OCI-LY7 (cell line): ENCODE measurements around the gene C11orf52. TPM values are rescaled to one million over a fixed set of nuclear protein-coding genes. Genes with fewer than 3 reads are reported as not detected.

Experiments
- BruUV-seq: library from RNA; stranded (reverse); fragments of 400-500 nt; replicated peaks from 2 replicates; lab custom pipeline; 2021; lab: Mats Ljungman, UMichigan
- CTCF ChIA-PET: fragments of 300-600 bp; sonication (Branson Sonifier 250); formaldehyde crosslinking; loops from one replicate; lab custom pipeline; 2022; ENCODE audit warnings: antibody characterized with exemption; ENCODE audit not compliant: unreplicated experiment; lab: Charles Lee
- POLR2A ChIA-PET: fragments of 300-600 bp; sonication (Branson Sonifier 250); formaldehyde crosslinking; loops from one replicate; lab custom pipeline; 2022; ENCODE audit warnings: antibody characterized with exemption; lab: Charles Lee
- DNase-seq: peaks from one replicate; pipeline ENCODE4 v3.0.0-alpha.2; 2015; ENCODE audit warnings: low spot score
- H2AFZ ChIP-seq: fragments of 200-600 bp; sonication (generic), shearing (Covaris generic); 2 replicates; pipeline ENCODE4 v1.6.1; 2014; ENCODE audit warnings: mild to moderate bottlenecking, antibody characterized with exemption, low read length, moderate library complexity
- H3K27ac ChIP-seq: fragments of 200-600 bp; sonication (generic); 2 replicates; pipeline ENCODE4 v1.5.1; 2014; ENCODE audit warnings: mixed run types, low read depth, mild to moderate bottlenecking, moderate library complexity, low read length, inconsistent platforms; ENCODE audit not compliant: poor library complexity, severe bottlenecking
- H3K36me3 ChIP-seq: fragments of 200-600 bp; sonication (generic); 2 replicates; pipeline ENCODE4 v1.6.1; 2014; ENCODE audit warnings: mild to moderate bottlenecking, antibody characterized with exemption, low read length, moderate library complexity, mixed read lengths; ENCODE audit not compliant: insufficient read depth
- H3K4me1 ChIP-seq: fragments of 200-600 bp; sonication (generic); 2 replicates; pipeline ENCODE4 v1.5.1; 2014; ENCODE audit warnings: mild to moderate bottlenecking, low read length; ENCODE audit not compliant: insufficient read depth, poor library complexity, severe bottlenecking
- H3K4me2 ChIP-seq: fragments of 200-600 bp; sonication (generic); 2 replicates; pipeline ENCODE4 v1.6.1; 2014; ENCODE audit warnings: mild to moderate bottlenecking, low read length
- H3K4me3 ChIP-seq: fragments of 200-600 bp; sonication (generic); 2 replicates; pipeline ENCODE4 v1.5.1; 2014; ENCODE audit warnings: mild to moderate bottlenecking, low read depth, low read length; ENCODE audit not compliant: poor library complexity, severe bottlenecking
- H3K79me2 ChIP-seq: fragments of 200-600 bp; sonication (generic); 2 replicates; pipeline ENCODE4 v1.6.1; 2016; ENCODE audit warnings: low read depth, mild to moderate bottlenecking, low read length, moderate library complexity, mixed read lengths; ENCODE audit not compliant: insufficient read depth
- H3K9me2 ChIP-seq: fragments of 200-600 bp; sonication (generic); 2 replicates; pipeline ENCODE4 v1.6.1; 2016; ENCODE audit warnings: mild to moderate bottlenecking, low read length, mixed read lengths; ENCODE audit not compliant: insufficient read depth
- H3K9me3 ChIP-seq: fragments of 200-600 bp; sonication (generic); 2 replicates; pipeline ENCODE4 v1.6.1; 2014; ENCODE audit warnings: mild to moderate bottlenecking, mixed run types, low read length, mixed read lengths
- H4K20me1 ChIP-seq: fragments of 200-600 bp; sonication (generic); 2 replicates; pipeline ENCODE4 v1.6.1; 2014; ENCODE audit warnings: mild to moderate bottlenecking, antibody characterized with exemption, low read length, moderate library complexity, mixed read lengths; ENCODE audit not compliant: insufficient read depth
- EZH2phosphoT487 ChIP-seq: fragments of 200-600 bp; sonication (generic); IDR thresholded peaks from 2 replicates; pipeline ENCODE4 v1.6.1; 2018; ENCODE audit warnings: low read depth, borderline replicate concordance, mild to moderate bottlenecking, mixed run types, antibody characterized with exemption, low read length, moderate library complexity, mixed read lengths
- intact Hi-C: fragments of 100-400 bp; cut with micrococcal nuclease; formaldehyde crosslinking; loops from one replicate; pipeline ENCODE4 v1.10.0; 2022; ENCODE audit not compliant: unreplicated experiment
- total RNA-seq, 2 experiments: library from RNA; depleted of rRNA in 1 of 2; stranded (reverse); fragments of >200 nt in 1 of 2; shearing (Covaris generic) in 1 of 2; gene quantifications; 2 replicates each; pipeline ENCODE4 v1.2.3, GENCODE V29; 2014 to 2022
- TF ChIP-seq, protein P1 (sequence below): fragments of 200-600 bp; sonication (generic); conservative IDR thresholded peaks from 2 replicates; pipeline ENCODE4 v1.5.1; 2014; ENCODE audit warnings: mild to moderate bottlenecking, antibody characterized with exemption, low read length, moderate library complexity, mixed read lengths

C11orf52 gene
- total RNA-seq, 2 experiments from 2014 or later, result not detected

DNA sequence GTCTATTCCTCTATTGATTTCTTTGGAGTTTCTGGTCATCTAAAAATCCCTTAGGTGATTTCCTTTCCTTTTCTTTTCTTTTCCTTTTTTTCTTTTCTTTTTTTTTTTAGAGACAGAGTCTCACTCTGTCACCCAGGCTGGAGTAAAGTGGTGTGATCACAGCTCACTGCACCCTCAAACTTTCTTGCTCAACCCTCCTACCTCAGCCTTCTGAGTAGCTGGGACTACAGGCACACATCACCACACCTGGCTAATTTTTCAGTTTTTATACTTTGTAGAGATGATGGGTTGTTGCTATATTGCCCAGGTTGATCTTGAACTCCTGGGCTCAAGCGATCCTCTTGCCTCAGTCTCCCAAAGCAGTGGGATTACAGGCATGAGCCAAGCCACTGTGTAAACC, 1.9 kb upstream of the C11orf52 start:
- H3K4me3 ChIP-seq, result no peak overlapping the region
- H3K4me1 ChIP-seq, result no peaks in the 10 kb centered on the region
- no peak overlapping the region for H3K4me2 ChIP-seq
- H3K9me2 ChIP-seq, result no peaks in the 10 kb centered on the region
- ChIA-PET POLR2A (interaction anchor here (0.6 kb wide), 1 partner anchor 58 kb away, joined by 3 read pairs; no protein-coding TSS in a partner anchor), CTCF (interaction anchor here (0.6 kb wide), 1 partner anchor 10 kb away, joined by 3 read pairs; no protein-coding TSS in a partner anchor)
- H3K27ac ChIP-seq, result no peak overlapping the region
- intact Hi-C loops, result no loop called here
- H3K9me3 ChIP-seq, result no peaks in the 10 kb centered on the region
- no peaks in the 10 kb centered on the region for H3K36me3 ChIP-seq
- BruUV-seq, result no TSS peak
- H2AFZ ChIP-seq, result no peak overlapping the region
- H4K20me1 ChIP-seq, result no peaks in the 10 kb centered on the region
- DNase-seq, result no peak
- TF ChIP-seq EZH2phosphoT487, result no peak
- TF ChIP-seq, protein P1, sequence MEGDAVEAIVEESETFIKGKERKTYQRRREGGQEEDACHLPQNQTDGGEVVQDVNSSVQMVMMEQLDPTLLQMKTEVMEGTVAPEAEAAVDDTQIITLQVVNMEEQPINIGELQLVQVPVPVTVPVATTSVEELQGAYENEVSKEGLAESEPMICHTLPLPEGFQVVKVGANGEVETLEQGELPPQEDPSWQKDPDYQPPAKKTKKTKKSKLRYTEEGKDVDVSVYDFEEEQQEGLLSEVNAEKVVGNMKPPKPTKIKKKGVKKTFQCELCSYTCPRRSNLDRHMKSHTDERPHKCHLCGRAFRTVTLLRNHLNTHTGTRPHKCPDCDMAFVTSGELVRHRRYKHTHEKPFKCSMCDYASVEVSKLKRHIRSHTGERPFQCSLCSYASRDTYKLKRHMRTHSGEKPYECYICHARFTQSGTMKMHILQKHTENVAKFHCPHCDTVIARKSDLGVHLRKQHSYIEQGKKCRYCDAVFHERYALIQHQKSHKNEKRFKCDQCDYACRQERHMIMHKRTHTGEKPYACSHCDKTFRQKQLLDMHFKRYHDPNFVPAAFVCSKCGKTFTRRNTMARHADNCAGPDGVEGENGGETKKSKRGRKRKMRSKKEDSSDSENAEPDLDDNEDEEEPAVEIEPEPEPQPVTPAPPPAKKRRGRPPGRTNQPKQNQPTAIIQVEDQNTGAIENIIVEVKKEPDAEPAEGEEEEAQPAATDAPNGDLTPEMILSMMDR, result no peak
- H3K79me2 ChIP-seq, result no peaks in the 10 kb centered on the region

DNA sequence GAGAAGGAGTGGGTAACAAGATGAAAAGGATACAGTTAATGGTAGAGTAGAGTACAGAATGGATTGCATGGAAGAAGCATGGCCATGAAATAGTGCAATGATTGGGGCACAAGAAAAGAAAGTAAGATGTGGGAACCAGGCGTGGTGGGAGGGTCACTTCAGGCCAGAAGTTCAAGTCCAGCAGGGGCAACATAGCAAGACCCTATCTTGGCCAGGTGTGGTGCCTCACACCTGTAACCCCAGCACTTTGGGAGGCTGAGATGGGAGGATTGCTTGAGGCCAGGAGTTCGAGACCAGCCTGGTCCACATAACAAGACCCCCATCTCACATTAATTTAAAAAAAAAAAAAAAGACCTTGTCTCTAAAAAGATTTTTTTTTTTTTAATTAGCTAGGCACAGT, 1.4 kb upstream of the C11orf52 start:
- CTCF ChIA-PET, result no interaction called here
- no peak overlapping the region for H2AFZ ChIP-seq
- H3K4me3 ChIP-seq, result no peak overlapping the region
- intact Hi-C loops, result no loop called here
- H4K20me1 ChIP-seq, result no peaks in the 10 kb centered on the region
- H3K27ac ChIP-seq, result no peak overlapping the region
- no peaks in the 10 kb centered on the region for H3K79me2 ChIP-seq
- TF ChIP-seq, protein P1, result no peak
- TF ChIP-seq EZH2phosphoT487, result no peak
- H3K36me3 ChIP-seq, result no peaks in the 10 kb centered on the region
- H3K4me1 ChIP-seq, result no peaks in the 10 kb centered on the region
- no TSS peak for BruUV-seq
- no peaks in the 10 kb centered on the region for H3K9me2 ChIP-seq
- H3K9me3 ChIP-seq, result no peaks in the 10 kb centered on the region
- DNase-seq, result no peak
- no peak overlapping the region for H3K4me2 ChIP-seq
- POLR2A ChIA-PET, result interaction anchor here (0.7 to 1.9 kb wide), 3 partner anchors 9 to 46 kb away, joined by 3 to 8 read pairs (median 4); partner anchors contain the start of gene ALG9

DNA sequence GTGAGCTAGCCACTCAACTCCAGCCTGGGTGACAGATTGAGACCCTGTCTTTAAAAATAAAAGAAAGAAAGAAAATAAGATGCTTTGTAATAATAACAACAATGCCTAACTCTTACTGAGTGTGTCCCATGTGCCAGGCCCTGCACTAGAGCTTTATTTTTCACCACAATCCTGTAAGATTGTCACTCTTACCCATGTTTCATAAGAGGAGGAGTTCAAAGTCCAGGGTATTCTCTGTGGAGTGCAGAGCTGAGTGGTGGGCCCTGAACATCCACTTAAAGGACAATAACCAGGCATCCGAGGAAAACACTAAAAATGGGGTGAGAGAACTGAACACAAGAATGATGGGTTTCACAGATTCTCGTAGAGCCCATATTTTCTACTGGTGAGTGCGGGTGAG, 925 bp upstream of the C11orf52 start:
- CTCF ChIA-PET, result no interaction called here
- POLR2A ChIA-PET, result interaction anchor here (0.7 to 1.9 kb wide), 4 partner anchors 9 to 114 kb away, joined by 3 to 12 read pairs (median 6); partner anchors contain the start of gene ALG9
- H2AFZ ChIP-seq, result no peak overlapping the region

More for the DNA sequence above, 925 bp upstream of the C11orf52 start:
- Histone ChIP-seq H4K20me1 (no peaks in the 10 kb centered on the region), H3K9me3 (no peaks in the 10 kb centered on the region), H3K4me3 (no peak overlapping the region), H3K9me2 (no peaks in the 10 kb centered on the region), H3K4me1 (no peaks in the 10 kb centered on the region), H3K4me2 (no peak overlapping the region), H3K36me3 (no peaks in the 10 kb centered on the region), H3K79me2 (no peaks in the 10 kb centered on the region), H3K27ac (no peak overlapping the region)
- no TSS peak for BruUV-seq
- DNase-seq, result no peak
- intact Hi-C loops, result no loop called here
- TF ChIP-seq, protein P1, result no peak
- no peak for TF ChIP-seq EZH2phosphoT487
